Liver (tissue), 9 donors: Measurements from ENCODE around the gene FAM53B. TPM values are rescaled to one million over a fixed set of nuclear protein-coding genes. Genes with fewer than 3 reads are reported as not detected.

Experiments used
- DNase-seq: peaks from one replicate; pipeline ENCODE4 v3.0.0-alpha.2; 2017; ENCODE audit warnings: low spot score
- H3K27ac ChIP-seq, 2 donors: one replicate each; pipeline ENCODE4 v1.7.0; 2013; ENCODE audit warnings: inconsistent platforms in 2 of 2, low read length in 2 of 2, control low read depth in 1 of 2, low read depth in 1 of 2, mild to moderate bottlenecking in 1 of 2
- H3K27me3 ChIP-seq, 4 donors: one replicate each; pipeline versions ENCODE4 v1.6.1 to v1.7.0; 2013; ENCODE audit warnings: low read length in 3 of 4, inconsistent platforms in 1 of 4, mild to moderate bottlenecking in 1 of 4, moderate library complexity in 1 of 4; ENCODE audit not compliant: control insufficient read depth in 4 of 4, insufficient read depth in 4 of 4
- H3K36me3 ChIP-seq, 4 donors: one replicate each; pipeline versions ENCODE4 v1.6.1 to v1.7.0; 2013; ENCODE audit warnings: low read length in 3 of 4, mild to moderate bottlenecking in 3 of 4, low read depth in 1 of 4, moderate library complexity in 1 of 4; ENCODE audit not compliant: control insufficient read depth in 4 of 4, insufficient read depth in 3 of 4
- H3K4me1 ChIP-seq, 4 donors: one replicate each; pipeline versions ENCODE4 v1.6.1 to v1.7.0; 2013; ENCODE audit warnings: low read length in 3 of 4, mild to moderate bottlenecking in 3 of 4, moderate library complexity in 1 of 4; ENCODE audit not compliant: control insufficient read depth in 4 of 4, insufficient read depth in 4 of 4
- H3K4me3 ChIP-seq, 3 donors: one replicate each; pipeline versions ENCODE4 v1.6.1 to v1.7.0; 2013; ENCODE audit warnings: low read length in 3 of 3, control low read depth in 1 of 3, low read depth in 1 of 3, mild to moderate bottlenecking in 1 of 3
- H3K9ac ChIP-seq, 2 donors: one replicate each; pipeline ENCODE4 v1.7.0; 2013; ENCODE audit warnings: low read length in 2 of 2, mild to moderate bottlenecking in 2 of 2, moderate library complexity in 2 of 2, control low read depth in 1 of 2, low read depth in 1 of 2
- H3K9me3 ChIP-seq, 4 donors: one replicate each; pipeline versions ENCODE4 v1.6.1 to v1.7.0; 2013; ENCODE audit warnings: low read length in 3 of 4; ENCODE audit not compliant: control insufficient read depth in 4 of 4
- CTCF ChIP-seq: fragments of 150-350 bp; IDR thresholded peaks from 2 replicates; pipeline ENCODE4 v1.5.1; 2017; ENCODE audit warnings: improper control_type of control experiment, low read depth, low read length; ENCODE audit not compliant: missing input control
- FOXA1 ChIP-seq: IDR thresholded peaks from 2 replicates; pipeline ENCODE4 v1.6.1; 2016; ENCODE audit warnings: antibody characterized with exemption
- FOXA2 ChIP-seq: IDR thresholded peaks from 2 replicates; pipeline ENCODE4 v1.6.1; 2016; ENCODE audit warnings: antibody characterized with exemption
- GABPA ChIP-seq, 2 donors: IDR thresholded peaks in 1 of 2; conservative IDR thresholded peaks in 1 of 2; 2 replicates each; pipeline ENCODE4 v1.6.1; 2016; ENCODE audit warnings: antibody characterized with exemption in 2 of 2, mild to moderate bottlenecking in 1 of 2, moderate library complexity in 1 of 2
- HNF4A ChIP-seq, 2 donors: conservative IDR thresholded peaks; 2 replicates each; pipeline ENCODE4 v1.6.1; 2016; ENCODE audit warnings: antibody characterized with exemption in 2 of 2, mild to moderate bottlenecking in 2 of 2
- HNF4G ChIP-seq: IDR thresholded peaks from 2 replicates; pipeline ENCODE4 v1.6.1; 2016; ENCODE audit warnings: antibody characterized with exemption
- JUND ChIP-seq, 2 donors: IDR thresholded peaks; 2 replicates each; pipeline ENCODE4 v1.6.1; 2016; ENCODE audit warnings: antibody characterized with exemption in 2 of 2
- MAX ChIP-seq: IDR thresholded peaks from 2 replicates; pipeline ENCODE4 v1.6.1; 2016; ENCODE audit warnings: antibody characterized with exemption
- NR2F2 ChIP-seq: IDR thresholded peaks from 2 replicates; pipeline ENCODE4 v1.6.1; 2016; ENCODE audit warnings: antibody characterized with exemption
- RAD21 ChIP-seq, 2 donors: IDR thresholded peaks; 2 replicates each; pipeline ENCODE4 v1.6.1; 2016; ENCODE audit warnings: antibody characterized with exemption in 2 of 2, mild to moderate bottlenecking in 2 of 2
- REST ChIP-seq: IDR thresholded peaks from 2 replicates; pipeline ENCODE4 v1.6.1; 2016; ENCODE audit warnings: antibody characterized with exemption, mild to moderate bottlenecking
- RXRA ChIP-seq, 2 donors: IDR thresholded peaks; 2 replicates each; pipeline ENCODE4 v1.6.1; 2017 to 2018; ENCODE audit warnings: antibody characterized with exemption in 2 of 2, mild to moderate bottlenecking in 1 of 2
- SP1 ChIP-seq: IDR thresholded peaks from 2 replicates; pipeline ENCODE4 v1.6.1; 2018; ENCODE audit warnings: antibody characterized with exemption, mild to moderate bottlenecking
- TAF1 ChIP-seq: conservative IDR thresholded peaks from 2 replicates; pipeline ENCODE4 v1.6.1; 2016; ENCODE audit warnings: antibody characterized with exemption, mild to moderate bottlenecking
- YY1 ChIP-seq: IDR thresholded peaks from 2 replicates; pipeline ENCODE4 v1.6.1; 2016; ENCODE audit warnings: antibody characterized with exemption, mild to moderate bottlenecking
- ZBTB33 ChIP-seq: IDR thresholded peaks from 2 replicates; pipeline ENCODE4 v1.6.1; 2016; ENCODE audit warnings: antibody characterized with exemption
- WGBS: extraction: QIAGEN DNeasy Blood & Tissue Kit; methylation state at CpG from one replicate; pipeline ENCODE4 v1.1.7; 2013; 5-methylcytosine and 5-hydroxymethylcytosine counted together
- polyA plus RNA-seq, 2 donors: library from polyadenylated mRNA; stranded (reverse) in 1 of 2; unstranded in 1 of 2; fragments of 200-250 nt in 1 of 2; fragments of >200 nt in 1 of 2; fragmentation: Nextera tagmentation in 1 of 2; extraction: Ambion mirVana in 1 of 2; gene quantifications; one replicate each; pipeline versions ENCODE4 v1.2.1 to v1.2.3, GENCODE V29; 2013 to 2015
- total RNA-seq, 2 donors: library from RNA; depleted of rRNA; stranded (reverse); fragments of >200 nt; gene quantifications; one replicate each; pipeline ENCODE4 v1.2.3, GENCODE V29; 2014
- donor health status: healthy.
- donor health status: healthy.
- donor health status: healthy.
- donor health status: healthy.
- donor health status: healthy.

FAM53B gene
- total and polyA plus RNA-seq, 4 donors = 1.1 to 24.0 (median 6.3) TPM

- 96% methylated on average over 13 of the region's 13 CpGs for WGBS
- no peak for DNase-seq
- no peak overlapping the region for H3K9ac ChIP-seq
These were observed 145.2 kb downstream of the FAM53B start for GRCh38 chr10:124598773-124599587.

GRCh38 chr10:124598196-124598595 lies 146.0 kb downstream of the FAM53B start:
- H3K9ac ChIP-seq = no peak overlapping the region
- no peaks in the 10 kb centered on the region for H3K27me3 ChIP-seq
- 85% methylated on average over 6 of the region's 6 CpGs for WGBS
- TF ChIP-seq REST (no peak), JUND (IDR thresholded peaks at IDR 0.05) (no peak), YY1 (no peak), HNF4G (no peak)
- DNase-seq = no peak
- H3K9me3 ChIP-seq = no peaks in the 10 kb centered on the region
- no peaks in the 10 kb centered on the region for H3K36me3 ChIP-seq
- no peak overlapping the region for H3K4me3 ChIP-seq
- H3K4me1 ChIP-seq = peaks cover 0 to 7% (median 0%) of the 10 kb centered on the region in 4 donors
- H3K27ac ChIP-seq = no peak overlapping the region

More at GRCh38 chr10:124598773-124599587, 145.2 kb downstream of the FAM53B start:
- Histone ChIP-seq H3K27ac (no peak overlapping the region), H3K4me1 (peaks cover 0 to 7% (median 0%) of the 10 kb centered on the region in 4 donors), H3K4me3 (no peak overlapping the region), H3K36me3 (no peaks in the 10 kb centered on the region), H3K9me3 (no peaks in the 10 kb centered on the region), H3K27me3 (no peaks in the 10 kb centered on the region)
- no peak for TF ChIP-seq HNF4A (conservative IDR thresholded peaks at IDR 0.05)
- TF ChIP-seq NR2F2 = no peak
- no peak for TF ChIP-seq RAD21 (IDR thresholded peaks at IDR 0.05)
- TF ChIP-seq TAF1 = no peak
- TF ChIP-seq HNF4G = no peak
- TF ChIP-seq JUND (IDR thresholded peaks at IDR 0.05) = no peak
- TF ChIP-seq CTCF = no peak
- TF ChIP-seq MAX = no peak
- TF ChIP-seq ZBTB33 = no peak
- no peak for TF ChIP-seq YY1
- no peak for TF ChIP-seq GABPA (IDR thresholded peaks at IDR 0.05 in 1 of 2, conservative IDR thresholded peaks at IDR 0.05 in 1 of 2)
- TF ChIP-seq RXRA (IDR thresholded peaks at IDR 0.05) = no peak
- no peak for TF ChIP-seq SP1
- no peak for TF ChIP-seq FOXA1
- no peak for TF ChIP-seq FOXA2
